ENCODE measurements around the gene KRT77. TPM values are rescaled to one million over a fixed set of nuclear protein-coding genes. Genes with fewer than 3 reads are reported as not detected.

KRT77 gene
- total RNA-seq, 1 donor from 2014 or later, result not detected

DNA sequence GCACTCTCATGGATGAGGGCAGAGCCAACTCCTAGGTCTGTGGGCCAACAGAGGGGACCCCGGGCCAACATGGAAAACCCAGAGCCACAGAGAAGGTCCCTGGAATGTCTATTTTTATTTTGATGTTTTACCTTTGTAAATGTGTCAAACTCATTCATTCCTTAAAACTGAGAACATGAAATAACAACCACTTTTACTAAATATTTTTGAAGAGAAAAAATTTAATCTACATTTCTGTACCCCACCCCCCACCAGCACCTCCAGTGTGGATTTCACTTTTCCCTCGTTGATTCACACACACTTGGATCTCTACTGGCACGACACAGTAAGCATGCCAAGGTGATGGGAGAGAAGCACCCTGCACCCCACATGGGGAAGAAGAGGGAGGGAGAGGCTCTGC is 6.7 kb downstream of the KRT77 start:
- Histone ChIP-seq H3K4me1 (ENCODE audit: control insufficient read depth in 3 of 3, insufficient read depth in 3 of 3, low read length in 3 of 3) (peaks cover 0 to 9% (median 6%) of the 10 kb centered on the region in 3 donors), H3K27me3 (ENCODE audit: control insufficient read depth in 3 of 3, insufficient read depth in 3 of 3, low read length in 3 of 3) (peaks cover 27 to 56% (median 39%) of the 10 kb centered on the region in 3 donors), H3K36me3 (ENCODE audit: control insufficient read depth in 3 of 3, insufficient read depth in 3 of 3, low read length in 3 of 3) (no peaks in the 10 kb centered on the region), H3K9ac (ENCODE audit: low read depth in 1 of 3, low read length in 3 of 3) (no peak overlapping the region), H3K27ac (ENCODE audit: low read depth, low read length) (no peak overlapping the region), H3K9me3 (ENCODE audit: control insufficient read depth in 3 of 3, low read length in 3 of 3) (no peaks in the 10 kb centered on the region), H3K4me3 (ENCODE audit: low read length in 3 of 3) (no peak overlapping the region)

DNA sequence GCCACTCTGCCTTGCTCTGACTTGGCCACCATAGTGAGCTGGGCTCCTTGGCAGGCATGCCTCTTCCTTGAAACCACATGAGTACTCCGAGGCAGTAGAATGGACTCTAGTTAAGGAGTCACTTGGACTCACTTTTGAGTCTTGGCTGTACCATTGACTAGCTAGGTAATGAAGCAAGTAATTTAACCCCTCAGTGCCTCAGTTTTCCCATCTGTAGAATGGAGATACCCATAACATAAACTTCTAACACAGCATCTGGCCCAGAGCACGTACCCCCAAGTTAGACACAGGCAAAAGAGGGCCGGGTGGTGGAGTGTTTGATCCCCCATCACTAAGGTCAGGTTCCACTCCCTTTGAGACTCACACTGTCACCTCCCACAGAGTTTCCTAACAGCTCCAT is 8.3 kb downstream of the KRT77 start:
- Histone ChIP-seq H3K27me3 (ENCODE audit: control insufficient read depth in 3 of 3, insufficient read depth in 3 of 3, low read length in 3 of 3) (peaks cover 32 to 66% (median 52%) of the 10 kb centered on the region in 3 donors), H3K4me1 (ENCODE audit: control insufficient read depth in 3 of 3, insufficient read depth in 3 of 3, low read length in 3 of 3) (peaks cover under 1 to 8% (median 7%) of the 10 kb centered on the region in 3 donors), H3K27ac (ENCODE audit: low read depth, low read length) (no peak overlapping the region), H3K9ac (ENCODE audit: low read depth in 1 of 3, low read length in 3 of 3) (no peak overlapping the region), H3K4me3 (ENCODE audit: low read length in 3 of 3) (no peak overlapping the region), H3K36me3 (ENCODE audit: control insufficient read depth in 3 of 3, insufficient read depth in 3 of 3, low read length in 3 of 3) (no peaks in the 10 kb centered on the region), H3K9me3 (ENCODE audit: control insufficient read depth in 3 of 3, low read length in 3 of 3) (no peaks in the 10 kb centered on the region)

DNA sequence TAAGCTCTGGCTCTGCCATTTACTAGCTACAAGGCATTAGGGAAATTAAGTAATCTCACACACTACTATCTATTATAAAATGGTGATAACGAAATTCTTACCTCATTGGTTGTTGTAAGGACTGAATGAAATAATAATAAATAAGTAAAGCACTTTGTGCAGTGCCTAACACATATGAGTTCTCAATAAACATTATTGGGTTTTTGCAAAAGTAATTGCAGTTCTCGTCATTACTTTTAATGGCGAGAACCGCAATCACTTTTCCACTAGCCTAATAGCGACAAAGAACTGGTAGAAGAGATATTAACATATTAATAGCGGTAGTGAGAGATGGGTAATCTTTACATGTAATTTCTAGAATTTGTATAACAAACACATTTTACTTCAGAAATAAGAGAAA is 9.2 kb downstream of the KRT77 start:
- Histone ChIP-seq H3K27ac (ENCODE audit: low read depth, low read length) (no peak overlapping the region), H3K9me3 (ENCODE audit: control insufficient read depth in 3 of 3, low read length in 3 of 3) (no peaks in the 10 kb centered on the region), H3K4me3 (ENCODE audit: low read length in 3 of 3) (no peak overlapping the region), H3K9ac (ENCODE audit: low read depth in 1 of 3, low read length in 3 of 3) (no peak overlapping the region), H3K4me1 (ENCODE audit: control insufficient read depth in 3 of 3, insufficient read depth in 3 of 3, low read length in 3 of 3) (peaks cover 0 to 7% (median 4%) of the 10 kb centered on the region in 3 donors), H3K36me3 (ENCODE audit: control insufficient read depth in 3 of 3, insufficient read depth in 3 of 3, low read length in 3 of 3) (no peaks in the 10 kb centered on the region), H3K27me3 (ENCODE audit: control insufficient read depth in 3 of 3, insufficient read depth in 3 of 3, low read length in 3 of 3) (peaks cover 39 to 64% (median 58%) of the 10 kb centered on the region in 3 donors)

DNA sequence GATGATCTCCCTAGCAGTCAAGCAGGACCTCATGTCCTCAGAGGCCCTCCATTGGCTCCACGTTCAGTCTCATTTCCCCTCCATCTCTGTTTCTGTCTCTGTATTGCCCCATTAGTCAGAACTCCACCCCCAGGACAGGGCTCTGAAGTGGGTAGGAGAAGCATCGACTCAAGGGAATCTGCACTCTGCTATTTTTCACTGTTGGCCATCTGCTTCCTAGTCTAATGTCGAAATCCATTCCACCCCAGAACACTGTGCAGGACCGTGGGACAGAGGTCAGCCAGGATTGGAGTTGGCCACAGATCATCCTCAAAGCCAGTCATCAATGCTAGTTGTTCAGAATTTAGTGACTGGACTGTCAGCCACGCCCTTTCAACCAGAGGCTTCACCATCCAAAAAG is 10.1 kb downstream of the KRT77 start:
- H3K9me3 ChIP-seq (ENCODE audit: control insufficient read depth in 3 of 3, low read length in 3 of 3), result no peaks in the 10 kb centered on the region
- no peak overlapping the region for H3K9ac ChIP-seq (ENCODE audit: low read depth in 1 of 3, low read length in 3 of 3)
- H3K36me3 ChIP-seq (ENCODE audit: control insufficient read depth in 3 of 3, insufficient read depth in 3 of 3, low read length in 3 of 3), result no peaks in the 10 kb centered on the region
- no peak overlapping the region for H3K27ac ChIP-seq (ENCODE audit: low read depth, low read length)
- H3K4me1 ChIP-seq (ENCODE audit: control insufficient read depth in 3 of 3, insufficient read depth in 3 of 3, low read length in 3 of 3), result peaks cover 0 to 7% (median 4%) of the 10 kb centered on the region in 3 donors
- no peak overlapping the region for H3K4me3 ChIP-seq (ENCODE audit: low read length in 3 of 3)
- H3K27me3 ChIP-seq (ENCODE audit: control insufficient read depth in 3 of 3, insufficient read depth in 3 of 3, low read length in 3 of 3), result peaks cover 45 to 64% (median 60%) of the 10 kb centered on the region in 3 donors

DNA sequence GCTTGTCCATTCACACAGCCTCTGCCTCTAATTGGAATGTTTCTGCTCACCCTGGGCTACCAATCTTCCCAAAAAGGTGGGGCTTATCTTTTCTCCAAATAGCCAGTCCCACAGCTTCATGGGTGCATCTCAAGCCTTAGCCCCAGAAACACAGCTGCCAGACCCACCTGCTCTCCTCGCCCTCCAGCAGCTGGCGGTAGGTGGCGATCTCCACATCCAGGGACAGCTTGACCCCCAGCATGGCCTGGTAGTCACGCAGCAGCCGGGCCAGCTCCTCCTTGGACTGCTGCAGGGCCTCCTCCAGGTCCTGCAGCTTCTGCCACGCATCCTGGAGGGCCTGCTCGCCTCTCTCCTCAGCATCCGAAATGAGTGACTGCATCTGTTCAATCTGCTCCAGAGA is 11.1 kb downstream of the KRT77 start:
- H3K27me3 ChIP-seq (ENCODE audit: control insufficient read depth in 3 of 3, insufficient read depth in 3 of 3, low read length in 3 of 3), result peaks cover 54 to 68% (median 63%) of the 10 kb centered on the region in 3 donors

DNA sequence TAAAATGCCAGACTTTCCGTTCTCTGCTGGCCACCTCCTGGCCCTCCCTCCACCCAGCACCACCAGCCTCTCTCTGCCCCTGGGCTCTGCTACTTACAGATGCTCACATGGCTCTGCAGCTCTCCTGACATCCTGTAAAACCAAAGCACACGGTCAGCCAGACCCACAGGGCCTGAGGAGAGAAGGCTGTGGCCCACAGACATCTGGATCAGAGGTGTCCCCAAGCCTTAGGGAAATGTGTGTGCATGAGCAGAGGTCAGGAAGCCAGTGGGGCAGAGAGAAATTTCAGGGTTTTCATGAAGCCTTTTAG is 11.5 kb downstream of the KRT77 start:
- Histone ChIP-seq H3K9me3 (ENCODE audit: control insufficient read depth in 3 of 3, low read length in 3 of 3) (no peaks in the 10 kb centered on the region), H3K36me3 (ENCODE audit: control insufficient read depth in 3 of 3, insufficient read depth in 3 of 3, low read length in 3 of 3) (no peaks in the 10 kb centered on the region), H3K4me3 (ENCODE audit: low read length in 3 of 3) (no peak overlapping the region), H3K27me3 (ENCODE audit: control insufficient read depth in 3 of 3, insufficient read depth in 3 of 3, low read length in 3 of 3) (peaks cover 52 to 68% (median 65%) of the 10 kb centered on the region in 3 donors), H3K27ac (ENCODE audit: low read depth, low read length) (no peak overlapping the region), H3K9ac (ENCODE audit: low read depth in 1 of 3, low read length in 3 of 3) (no peak overlapping the region), H3K4me1 (ENCODE audit: control insufficient read depth in 3 of 3, insufficient read depth in 3 of 3, low read length in 3 of 3) (peaks cover 0 to 7% (median 4%) of the 10 kb centered on the region in 3 donors)

More for the DNA sequence above, 11.1 kb downstream of the KRT77 start:
- no peaks in the 10 kb centered on the region for H3K9me3 ChIP-seq (ENCODE audit: control insufficient read depth in 3 of 3, low read length in 3 of 3)
- no peak overlapping the region for H3K27ac ChIP-seq (ENCODE audit: low read depth, low read length)
- H3K4me3 ChIP-seq (ENCODE audit: low read length in 3 of 3), result no peak overlapping the region
- H3K9ac ChIP-seq (ENCODE audit: low read depth in 1 of 3, low read length in 3 of 3), result no peak overlapping the region
- peaks cover 0 to 7% (median 4%) of the 10 kb centered on the region in 3 donors for H3K4me1 ChIP-seq (ENCODE audit: control insufficient read depth in 3 of 3, insufficient read depth in 3 of 3, low read length in 3 of 3)
- H3K36me3 ChIP-seq (ENCODE audit: control insufficient read depth in 3 of 3, insufficient read depth in 3 of 3, low read length in 3 of 3), result no peaks in the 10 kb centered on the region

DNA sequence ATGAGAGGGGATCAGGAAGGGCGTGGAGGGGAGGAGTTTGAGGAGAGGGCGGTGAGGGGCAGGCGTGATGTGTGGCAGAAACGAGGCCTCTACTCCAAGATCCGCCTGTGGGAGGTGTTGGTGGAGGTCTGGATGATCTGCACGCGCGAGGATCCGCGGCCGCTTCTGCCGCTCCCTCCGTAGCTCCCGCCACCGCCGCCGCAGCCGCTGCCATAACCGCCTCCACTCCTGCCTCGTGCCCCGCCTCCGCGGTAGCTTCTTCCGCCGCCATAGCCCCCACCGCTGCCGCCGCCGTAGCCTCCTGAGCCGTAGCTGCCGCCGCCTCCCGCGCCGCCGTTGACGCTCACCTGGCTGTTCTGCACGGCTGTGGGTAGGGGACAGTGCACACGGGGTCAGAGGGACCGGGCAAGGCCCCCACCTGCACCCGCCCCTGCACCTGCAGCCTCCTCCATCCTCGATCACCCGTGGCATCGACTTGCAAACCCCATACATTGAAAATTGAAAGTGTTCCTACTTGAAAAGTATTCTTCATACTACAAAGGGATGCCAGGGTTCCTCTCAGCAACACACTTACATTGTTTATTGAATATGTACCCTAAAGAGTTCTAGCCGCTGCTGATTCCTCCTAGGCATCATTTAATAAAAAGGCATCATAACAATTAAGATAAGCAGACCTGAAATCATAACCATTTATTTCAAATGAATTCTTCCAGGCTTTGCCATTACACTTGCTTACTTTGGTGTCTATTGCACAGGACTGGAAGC is 12.1 kb downstream of the KRT77 start:
- Histone ChIP-seq H3K9ac (ENCODE audit: low read depth in 1 of 3, low read length in 3 of 3) (no peak overlapping the region), H3K27me3 (ENCODE audit: control insufficient read depth in 3 of 3, insufficient read depth in 3 of 3, low read length in 3 of 3) (peaks cover 51 to 69% (median 67%) of the 10 kb centered on the region in 3 donors), H3K9me3 (ENCODE audit: control insufficient read depth in 3 of 3, low read length in 3 of 3) (no peaks in the 10 kb centered on the region), H3K27ac (ENCODE audit: low read depth, low read length) (no peak overlapping the region), H3K4me3 (ENCODE audit: low read length in 3 of 3) (peak overlapping the region in 2 of 3 donors; percentile 40 to 45), H3K4me1 (ENCODE audit: control insufficient read depth in 3 of 3, insufficient read depth in 3 of 3, low read length in 3 of 3) (peaks cover 0 to 7% (median 4%) of the 10 kb centered on the region in 3 donors), H3K36me3 (ENCODE audit: control insufficient read depth in 3 of 3, insufficient read depth in 3 of 3, low read length in 3 of 3) (no peaks in the 10 kb centered on the region)

DNA sequence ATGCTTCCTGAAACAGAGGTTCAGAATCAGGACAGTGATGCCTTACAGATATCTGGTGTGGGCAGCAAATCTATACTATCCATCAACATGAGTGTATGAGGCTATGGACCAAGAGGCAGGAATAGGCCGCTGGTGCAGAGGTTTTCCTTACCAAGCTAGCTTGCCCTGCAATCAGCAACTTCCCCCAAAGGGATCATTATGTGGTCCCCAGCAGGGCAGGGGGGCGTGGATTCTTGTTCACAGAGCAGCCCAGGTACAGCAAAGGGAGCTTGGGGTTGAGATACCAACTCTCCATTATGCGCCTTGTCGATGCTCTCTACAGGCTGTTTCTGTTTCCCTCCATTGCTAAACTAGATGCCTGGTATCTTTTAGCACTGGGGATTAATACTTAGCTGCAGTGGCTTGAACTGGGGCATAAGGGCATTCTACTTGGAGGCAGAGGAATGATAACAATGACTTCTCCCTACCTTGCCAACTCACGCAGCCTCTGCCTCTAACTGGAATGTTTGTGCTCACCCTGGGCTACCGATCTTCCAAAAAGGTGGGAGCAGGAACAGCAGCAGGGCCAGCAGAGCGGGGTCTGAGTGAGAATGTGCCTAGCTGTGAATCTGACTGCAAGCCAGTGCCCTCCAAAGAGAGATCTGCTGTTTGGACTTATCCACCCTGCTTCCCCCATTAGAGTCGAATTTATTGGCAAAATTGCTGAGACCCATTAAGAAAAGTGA is 12.8 kb downstream of the KRT77 start:
- Histone ChIP-seq H3K4me1 (ENCODE audit: control insufficient read depth in 3 of 3, insufficient read depth in 3 of 3, low read length in 3 of 3) (peaks cover 0 to 7% (median 4%) of the 10 kb centered on the region in 3 donors), H3K36me3 (ENCODE audit: control insufficient read depth in 3 of 3, insufficient read depth in 3 of 3, low read length in 3 of 3) (no peaks in the 10 kb centered on the region), H3K27me3 (ENCODE audit: control insufficient read depth in 3 of 3, insufficient read depth in 3 of 3, low read length in 3 of 3) (peaks cover 52 to 69% (median 66%) of the 10 kb centered on the region in 3 donors), H3K4me3 (ENCODE audit: low read length in 3 of 3) (peak overlapping the region in 2 of 3 donors; percentile 40 to 45), H3K9me3 (ENCODE audit: control insufficient read depth in 3 of 3, low read length in 3 of 3) (no peaks in the 10 kb centered on the region), H3K27ac (ENCODE audit: low read depth, low read length) (no peak overlapping the region), H3K9ac (ENCODE audit: low read depth in 1 of 3, low read length in 3 of 3) (no peak overlapping the region)

DNA sequence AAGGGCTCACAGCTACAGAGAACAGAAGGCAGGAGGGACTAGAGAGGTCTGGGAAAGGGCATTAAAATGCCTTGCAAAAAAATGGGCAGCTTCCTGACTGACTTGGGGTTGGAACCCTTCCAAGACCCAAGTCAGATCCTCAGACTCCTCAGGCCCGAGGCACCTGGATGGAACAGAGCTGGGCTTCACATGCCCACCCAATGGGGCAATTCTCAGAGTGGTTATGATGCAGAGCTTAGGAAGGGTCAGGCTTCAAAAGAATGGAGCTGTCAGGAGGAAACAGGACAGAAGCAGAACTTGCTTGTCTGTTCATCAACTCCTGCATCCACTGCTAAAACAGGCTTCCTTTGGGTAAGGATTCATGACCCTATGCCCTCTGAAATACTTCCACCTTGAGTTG is 13.4 kb downstream of the KRT77 start:
- Histone ChIP-seq H3K36me3 (ENCODE audit: control insufficient read depth in 3 of 3, insufficient read depth in 3 of 3, low read length in 3 of 3) (no peaks in the 10 kb centered on the region), H3K27me3 (ENCODE audit: control insufficient read depth in 3 of 3, insufficient read depth in 3 of 3, low read length in 3 of 3) (peaks cover 55 to 72% (median 62%) of the 10 kb centered on the region in 3 donors), H3K4me3 (ENCODE audit: low read length in 3 of 3) (no peak overlapping the region), H3K9ac (ENCODE audit: low read depth in 1 of 3, low read length in 3 of 3) (no peak overlapping the region), H3K9me3 (ENCODE audit: control insufficient read depth in 3 of 3, low read length in 3 of 3) (no peaks in the 10 kb centered on the region), H3K4me1 (ENCODE audit: control insufficient read depth in 3 of 3, insufficient read depth in 3 of 3, low read length in 3 of 3) (peaks cover 0 to 7% (median 4%) of the 10 kb centered on the region in 3 donors), H3K27ac (ENCODE audit: low read depth, low read length) (no peak overlapping the region)

DNA sequence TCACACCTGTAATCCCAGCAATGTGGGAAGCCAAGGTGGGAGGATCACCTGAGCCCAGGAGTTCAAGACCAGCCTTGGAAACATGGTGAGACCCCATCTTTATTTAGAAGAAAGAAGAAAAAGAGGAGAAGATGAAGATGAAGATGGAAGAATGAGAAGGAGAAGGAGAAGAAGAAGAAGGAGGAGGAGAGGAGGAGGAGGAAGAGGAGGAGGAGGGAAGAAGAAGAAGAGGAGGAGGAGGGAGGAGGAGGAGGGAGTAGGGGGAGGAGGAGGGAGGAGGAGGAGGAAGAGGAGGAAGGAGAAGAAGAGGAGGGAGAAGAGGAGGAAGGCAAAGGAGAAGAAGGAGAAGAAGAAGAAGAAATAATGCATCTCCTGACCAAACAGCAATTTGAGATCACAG is 14.1 kb downstream of the KRT77 start:
- Histone ChIP-seq H3K27me3 (ENCODE audit: control insufficient read depth in 3 of 3, insufficient read depth in 3 of 3, low read length in 3 of 3) (peaks cover 55 to 72% (median 57%) of the 10 kb centered on the region in 3 donors), H3K27ac (ENCODE audit: low read depth, low read length) (no peak overlapping the region), H3K4me1 (ENCODE audit: control insufficient read depth in 3 of 3, insufficient read depth in 3 of 3, low read length in 3 of 3) (peaks cover 0 to 7% (median 4%) of the 10 kb centered on the region in 3 donors), H3K9me3 (ENCODE audit: control insufficient read depth in 3 of 3, low read length in 3 of 3) (no peaks in the 10 kb centered on the region), H3K36me3 (ENCODE audit: control insufficient read depth in 3 of 3, insufficient read depth in 3 of 3, low read length in 3 of 3) (no peaks in the 10 kb centered on the region), H3K4me3 (ENCODE audit: low read length in 3 of 3) (no peak overlapping the region), H3K9ac (ENCODE audit: low read depth in 1 of 3, low read length in 3 of 3) (no peak overlapping the region)
